HG02885 (cell line): ENCODE measurements around the gene MGA.

Experiments
- ATAC-seq: cut with Tn5 transposase; IDR thresholded peaks from one replicate; pipeline ENCODE4 v1.9.1; 2021; ENCODE audit warnings: mild to moderate bottlenecking; ENCODE audit not compliant: unreplicated experiment, poor library complexity

The MGA gene

DNA sequence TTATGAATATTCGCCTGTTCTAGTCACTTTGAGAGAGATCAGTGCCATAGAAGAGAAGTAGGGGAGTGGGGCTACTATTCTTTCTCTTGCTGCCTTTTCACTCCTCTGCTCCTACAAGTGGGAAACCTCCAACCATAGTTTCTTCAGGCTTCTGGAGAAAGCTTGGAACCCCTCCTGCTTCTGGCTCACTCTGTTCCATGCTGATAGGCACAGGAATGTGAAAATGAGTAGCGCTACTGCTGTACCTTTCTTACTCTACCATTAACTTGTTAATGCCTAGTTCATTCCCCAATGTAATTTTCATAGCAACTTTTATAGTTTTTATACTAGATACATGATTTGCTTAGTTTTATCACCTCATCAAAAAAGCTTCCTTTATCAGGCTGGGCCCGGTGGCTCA lies 141.0 kb downstream of the MGA start:
- no peak for ATAC-seq

DNA sequence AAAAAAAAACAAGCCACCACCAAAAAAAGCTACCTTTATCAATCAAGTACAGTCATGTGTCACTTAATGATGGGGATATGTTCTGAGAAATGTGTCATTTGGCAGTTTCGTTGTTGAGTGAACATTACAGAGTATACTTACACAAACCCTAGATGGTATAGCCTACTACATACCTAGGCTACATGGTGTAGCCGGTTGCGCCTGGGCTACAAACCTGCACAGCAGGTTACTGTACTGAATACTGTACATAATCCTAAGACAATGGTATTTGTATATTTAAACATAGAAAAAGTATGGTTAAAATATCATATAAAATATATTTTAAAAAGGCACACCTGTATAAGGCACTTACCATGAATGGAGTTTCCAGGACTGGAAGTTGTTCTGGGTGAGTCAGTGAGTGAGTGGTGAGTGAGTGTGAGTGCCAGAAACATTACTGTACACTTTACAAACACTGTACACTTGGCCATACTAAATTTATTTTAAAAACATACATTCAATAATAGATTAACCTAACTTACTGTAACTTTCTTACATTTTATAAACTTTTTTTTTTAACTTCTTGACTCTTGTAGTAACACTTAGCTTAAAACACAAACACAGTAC lies 141.7 kb downstream of the MGA start:
- no peak for ATAC-seq

DNA sequence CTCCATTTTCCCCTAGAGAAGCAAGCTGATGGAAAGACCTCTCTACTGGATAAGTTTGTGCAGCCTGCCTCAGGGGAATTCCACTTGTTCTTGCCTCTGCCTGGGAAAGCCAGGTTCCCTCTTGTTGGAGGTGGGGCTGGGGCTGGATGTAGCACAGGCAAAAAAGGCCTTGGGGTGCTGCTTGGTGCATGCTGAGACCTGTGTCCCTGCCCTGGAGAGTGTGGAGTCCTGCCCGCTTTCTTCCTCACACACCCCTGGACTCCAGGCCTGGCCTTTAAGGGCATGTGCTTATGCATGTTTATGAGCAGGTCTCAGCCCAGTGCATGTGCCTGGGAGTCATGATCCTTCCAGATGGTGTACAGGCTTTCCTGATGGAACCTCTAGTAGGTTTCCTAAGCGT lies 144.2 kb downstream of the MGA start:
- no peak for ATAC-seq

DNA sequence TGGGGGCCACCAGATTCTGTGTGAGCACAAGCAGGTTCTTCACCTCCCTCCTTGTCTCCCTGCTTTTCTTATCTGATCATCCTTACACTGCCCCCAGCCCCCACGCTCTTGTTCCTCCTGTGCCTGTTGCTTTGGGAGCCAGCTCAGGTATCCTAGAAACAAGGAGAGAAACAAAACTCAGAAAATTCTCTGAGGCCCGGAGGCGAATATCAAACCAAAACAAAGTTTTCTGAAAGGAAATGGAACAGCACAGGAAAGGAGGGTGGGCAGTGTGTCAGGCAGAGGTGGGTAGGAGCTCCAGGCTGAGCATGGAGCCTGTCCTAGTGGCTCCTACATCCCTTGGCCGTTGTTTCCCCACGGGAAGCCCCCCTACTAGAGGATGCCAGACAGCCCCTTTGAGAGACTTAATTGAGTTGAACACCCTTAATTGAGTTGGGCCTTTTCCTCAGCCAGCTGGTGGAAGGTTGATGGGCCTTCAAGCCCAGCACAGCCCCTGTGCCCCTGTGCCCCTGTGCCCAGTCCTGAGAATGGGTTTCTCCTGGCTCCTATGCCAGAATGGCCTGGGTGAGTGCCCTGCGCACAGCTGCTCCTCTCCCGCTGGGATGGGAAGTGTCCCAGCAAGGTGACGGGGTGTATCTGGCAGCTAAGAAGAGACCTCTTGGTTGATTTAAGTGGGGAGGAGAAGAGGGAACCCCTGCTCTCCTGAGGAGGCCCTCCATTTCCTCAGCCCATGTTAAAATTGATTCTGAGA lies 144.9 kb downstream of the MGA start:
- no peak for ATAC-seq

DNA sequence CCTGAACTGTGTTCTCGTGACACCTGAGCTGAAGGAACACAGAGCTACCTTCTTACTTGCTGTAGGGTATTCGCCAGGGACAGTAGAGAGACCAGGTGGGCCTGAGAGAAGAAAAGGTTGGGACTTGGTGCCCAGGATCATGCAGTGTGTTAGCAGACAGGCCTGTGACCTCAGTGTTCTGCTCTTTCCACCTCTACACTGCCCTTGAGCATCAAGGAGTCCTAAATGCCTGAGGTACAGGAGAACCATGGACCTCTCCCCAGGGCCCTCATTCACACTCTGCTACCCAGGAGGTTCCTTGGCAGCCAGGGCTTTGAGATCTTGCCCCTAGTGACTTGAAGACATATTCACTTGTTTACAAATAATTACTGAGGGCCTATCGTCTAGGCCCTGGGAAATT lies 145.5 kb downstream of the MGA start:
- no peak for ATAC-seq

DNA sequence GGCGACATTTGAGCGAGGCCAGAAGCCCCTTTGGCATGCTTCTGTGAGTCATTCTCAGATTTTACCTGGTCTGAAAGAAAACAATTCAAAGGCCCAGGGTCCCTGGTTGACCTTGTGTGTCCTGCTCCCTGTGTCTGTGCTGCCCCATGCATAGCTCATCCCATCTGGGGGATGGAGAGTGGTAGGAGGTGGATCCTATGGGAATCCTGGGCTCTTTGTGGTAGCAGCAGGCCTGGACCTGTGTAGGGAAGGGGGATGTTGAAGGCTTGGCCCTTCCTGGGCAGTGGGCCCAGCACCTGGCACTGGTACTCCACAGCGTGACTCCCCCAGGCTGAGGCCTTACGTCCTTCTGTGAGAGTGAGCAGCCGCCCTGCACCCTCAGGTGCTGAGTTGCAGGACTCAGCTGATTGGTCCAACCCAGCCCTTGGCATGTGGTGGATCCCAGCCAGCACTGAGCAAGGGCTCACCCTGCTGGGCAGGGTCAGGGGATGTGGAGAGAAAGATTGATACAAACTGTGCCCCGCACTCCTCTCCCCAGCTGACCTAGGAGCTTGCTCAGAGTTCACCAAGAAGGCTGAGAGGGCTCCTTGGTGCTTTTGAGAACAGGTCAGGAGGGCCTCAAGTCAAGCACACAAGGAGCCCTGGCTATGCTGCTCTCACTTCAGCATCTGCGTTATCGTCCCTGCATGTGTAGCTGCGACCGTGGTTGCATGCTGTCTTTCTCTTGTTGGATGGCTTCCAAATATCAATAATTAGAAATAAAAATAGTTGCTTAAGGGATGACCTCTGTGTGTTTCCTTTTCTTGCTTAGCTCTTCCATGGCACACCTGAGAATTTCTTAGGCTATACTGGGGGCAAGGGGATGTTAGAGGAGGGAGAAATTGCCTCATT lies 146.3 kb downstream of the MGA start:
- no peak for ATAC-seq

DNA sequence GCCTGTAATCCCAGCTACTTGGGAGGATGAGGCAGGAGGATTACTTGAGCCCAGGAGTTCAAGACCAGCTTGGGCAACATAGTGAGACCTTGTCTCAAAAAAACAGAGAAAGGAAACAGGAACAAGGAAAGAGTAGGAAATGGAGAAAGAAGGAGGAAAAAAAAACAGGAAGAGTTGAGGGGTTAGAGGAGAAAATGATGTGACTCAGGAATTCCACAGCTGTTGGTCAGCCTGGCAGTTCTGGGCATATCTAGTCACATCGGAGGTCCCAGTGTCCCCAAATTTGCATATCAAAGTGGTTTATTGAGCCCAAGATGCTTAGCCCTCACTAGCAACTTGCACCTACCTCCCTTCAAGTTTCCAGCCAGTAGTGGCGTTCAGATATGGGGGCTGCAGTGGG lies 148.9 kb downstream of the MGA start:
- no peak for ATAC-seq

DNA sequence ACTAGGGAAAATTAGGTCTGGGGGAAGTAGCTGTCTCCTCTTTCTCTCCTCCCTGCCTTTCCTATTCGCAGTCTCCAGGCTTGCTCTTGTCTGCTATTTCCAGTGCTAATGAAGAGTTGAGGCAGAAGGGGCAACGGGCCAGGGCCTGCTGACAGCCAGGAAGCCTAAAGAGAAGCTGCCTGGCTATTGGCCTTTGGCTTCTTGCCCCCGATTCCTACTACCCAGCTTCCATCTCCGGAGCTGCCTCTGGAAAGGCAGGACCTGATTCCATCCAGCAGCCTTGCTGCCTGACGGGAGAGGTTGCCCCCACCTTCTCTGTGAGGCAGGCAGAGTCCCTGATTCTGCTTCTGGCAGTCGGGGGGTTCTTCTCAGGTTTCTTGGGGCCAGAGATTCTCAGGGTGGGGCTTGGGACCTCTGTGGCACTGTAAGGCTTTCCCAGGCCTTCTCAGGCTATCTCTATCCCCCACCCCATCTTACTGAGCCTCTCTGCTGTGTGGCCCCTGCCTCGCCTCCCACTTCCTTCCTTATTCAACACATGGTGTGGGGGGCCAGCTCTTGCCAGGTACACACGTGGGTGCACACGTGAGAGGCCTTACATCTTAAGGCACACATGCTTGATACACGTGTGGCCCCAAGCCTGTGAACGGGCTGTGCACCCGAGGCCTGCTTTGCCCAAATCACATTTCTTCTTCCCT lies 149.5 kb downstream of the MGA start:
- no peak for ATAC-seq

DNA sequence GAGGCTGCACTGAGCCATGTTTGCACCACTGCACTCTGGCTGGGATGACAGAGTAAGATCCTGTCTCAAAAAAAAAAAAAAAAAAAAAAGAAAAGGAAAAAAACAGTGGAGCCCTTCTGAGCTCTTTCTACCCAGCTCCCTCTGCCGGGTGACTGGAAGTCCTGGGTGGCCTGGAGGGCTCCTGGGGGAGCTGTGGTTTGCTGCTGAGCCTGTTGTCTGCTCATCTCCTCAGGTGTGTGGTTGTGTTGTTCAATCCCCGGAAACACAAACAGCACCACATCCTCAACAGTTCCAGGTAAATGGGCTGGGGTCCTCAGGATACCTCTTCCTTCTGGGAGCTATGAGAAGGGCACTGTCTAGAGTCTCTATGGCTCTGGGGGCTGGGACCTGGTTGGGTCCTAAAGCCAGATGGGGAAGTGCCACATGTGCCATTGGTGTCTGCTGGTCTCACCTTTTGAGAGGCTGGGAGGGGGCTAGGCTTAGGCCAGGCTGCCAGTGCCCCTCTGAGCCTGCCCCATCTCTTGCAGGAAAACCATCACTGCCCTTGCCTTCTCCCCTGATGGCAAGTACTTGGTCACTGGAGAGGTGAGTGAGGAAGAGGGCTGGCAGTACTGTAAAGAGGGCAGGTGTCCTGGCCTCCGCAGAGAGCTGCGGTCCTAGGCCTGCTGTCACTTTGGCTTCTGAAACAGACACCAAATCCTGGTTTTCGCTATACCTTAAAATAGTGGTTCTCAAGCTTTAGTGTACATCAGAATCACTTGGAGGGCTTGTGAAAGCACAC lies 150.6 kb downstream of the MGA start:
- ATAC-seq: no peak

DNA sequence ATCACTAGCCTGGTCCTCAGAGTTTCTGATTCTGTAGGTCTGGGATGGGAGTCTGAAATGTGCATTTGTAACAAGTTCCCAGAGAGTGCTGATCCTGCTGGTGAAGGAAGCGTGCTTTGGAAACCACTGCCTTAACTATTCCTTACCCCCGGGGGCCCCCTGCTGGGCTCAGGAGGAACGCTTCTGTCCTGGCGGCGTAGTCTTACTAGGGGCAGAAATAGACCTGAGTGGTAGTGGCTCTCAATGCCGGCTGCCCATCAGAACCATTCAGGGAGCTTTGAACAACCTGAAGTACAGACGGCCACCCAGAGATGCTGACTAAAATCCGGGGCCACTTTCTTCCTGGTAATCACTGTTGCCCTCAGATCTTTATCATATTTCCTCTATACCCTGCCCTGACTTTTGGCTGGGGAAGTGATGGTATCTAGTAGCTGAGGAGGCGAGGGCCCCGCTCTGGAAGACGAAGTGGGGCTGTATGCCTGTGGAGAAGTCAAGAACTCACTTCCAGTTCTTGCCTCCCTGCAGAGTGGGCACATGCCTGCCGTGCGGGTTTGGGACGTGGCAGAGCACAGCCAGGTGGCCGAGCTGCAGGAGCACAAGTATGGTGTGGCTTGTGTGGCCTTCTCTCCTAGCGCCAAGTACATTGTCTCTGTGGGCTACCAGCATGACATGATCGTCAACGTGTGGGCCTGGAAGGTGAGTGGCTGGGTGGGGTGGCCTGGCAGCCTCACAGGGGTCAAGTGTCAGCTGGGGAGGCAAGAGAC lies 151.4 kb downstream of the MGA start:
- no peak for ATAC-seq

DNA sequence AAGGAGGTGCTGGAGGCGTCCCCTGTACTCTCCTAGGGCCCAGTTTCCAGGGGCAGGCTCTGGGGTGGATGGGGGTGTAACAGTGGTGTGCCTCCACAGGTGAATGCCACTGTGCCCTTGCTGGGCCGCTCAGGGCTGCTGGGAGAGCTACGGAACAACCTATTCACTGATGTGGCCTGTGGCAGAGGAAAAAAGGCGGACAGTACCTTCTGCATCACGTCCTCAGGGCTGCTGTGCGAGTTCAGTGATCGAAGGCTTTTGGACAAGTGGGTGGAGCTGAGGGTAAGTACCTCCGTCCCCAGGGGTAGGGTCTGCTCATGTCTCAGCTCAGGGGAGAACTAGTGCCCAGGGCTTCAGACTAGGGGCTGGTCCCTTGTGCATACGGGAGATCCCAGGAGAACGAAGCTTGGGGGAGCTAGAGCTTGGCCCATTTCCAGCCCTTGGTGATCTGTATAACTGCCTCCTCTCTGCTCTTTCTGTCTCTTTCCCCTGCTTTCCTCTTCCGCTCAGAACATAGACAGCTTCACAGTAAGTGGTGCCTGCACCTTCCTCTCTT lies 152.7 kb downstream of the MGA start:
- no peak for ATAC-seq

DNA sequence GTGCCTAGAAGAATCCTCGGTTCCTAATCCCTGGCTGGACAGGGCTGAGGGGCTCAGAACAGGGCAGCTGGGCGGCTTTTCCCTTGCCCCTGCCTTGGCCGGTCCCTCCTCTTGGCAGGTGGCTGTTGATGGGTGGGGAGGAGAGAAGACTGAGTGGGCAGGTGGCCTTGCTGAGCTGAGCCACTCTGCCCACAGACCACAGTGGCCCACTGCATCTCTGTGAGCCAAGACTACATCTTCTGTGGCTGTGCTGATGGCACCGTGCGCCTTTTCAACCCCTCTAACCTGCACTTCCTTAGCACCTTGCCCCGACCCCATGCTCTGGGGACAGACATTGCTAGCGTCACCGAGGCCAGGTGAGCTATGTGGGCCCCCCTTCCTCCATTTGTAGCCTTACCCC lies 153.2 kb downstream of the MGA start:
- no peak for ATAC-seq

DNA sequence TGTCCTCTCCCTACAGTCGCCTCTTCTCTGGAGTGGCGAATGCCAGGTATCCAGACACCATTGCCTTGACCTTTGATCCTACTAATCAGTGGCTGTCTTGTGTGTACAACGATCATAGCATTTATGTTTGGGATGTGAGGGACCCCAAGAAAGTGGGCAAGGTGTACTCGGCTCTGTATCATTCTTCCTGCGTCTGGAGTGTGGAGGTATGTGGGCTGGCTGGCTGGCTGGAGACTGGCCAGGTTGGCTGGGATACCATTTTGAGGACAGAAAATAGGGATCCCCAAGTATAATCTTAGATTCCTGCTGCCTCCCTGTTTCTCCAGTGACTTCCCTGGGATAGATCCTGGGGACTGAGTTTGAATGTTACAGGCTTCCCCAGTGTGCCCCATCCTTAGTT lies 154.3 kb downstream of the MGA start:
- no peak for ATAC-seq

DNA sequence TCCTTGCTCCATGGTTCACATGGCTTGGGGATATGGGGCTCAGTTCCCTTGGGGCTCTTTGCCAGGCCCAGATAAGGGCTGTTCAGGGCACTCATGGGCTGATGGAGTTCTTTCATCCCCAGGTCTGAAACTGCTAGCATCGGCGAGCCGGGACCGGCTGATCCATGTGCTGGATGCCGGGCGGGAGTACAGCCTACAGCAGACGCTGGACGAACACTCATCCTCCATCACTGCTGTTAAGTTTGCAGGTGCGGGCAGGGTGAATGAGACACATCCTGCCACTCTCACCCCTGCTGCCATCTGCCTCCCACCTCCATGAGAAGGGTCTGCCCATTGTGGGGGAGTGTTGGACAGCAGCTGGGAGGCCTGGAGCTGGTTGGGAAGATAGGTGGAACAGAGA lies 156.6 kb downstream of the MGA start:
- ATAC-seq: no peak

DNA sequence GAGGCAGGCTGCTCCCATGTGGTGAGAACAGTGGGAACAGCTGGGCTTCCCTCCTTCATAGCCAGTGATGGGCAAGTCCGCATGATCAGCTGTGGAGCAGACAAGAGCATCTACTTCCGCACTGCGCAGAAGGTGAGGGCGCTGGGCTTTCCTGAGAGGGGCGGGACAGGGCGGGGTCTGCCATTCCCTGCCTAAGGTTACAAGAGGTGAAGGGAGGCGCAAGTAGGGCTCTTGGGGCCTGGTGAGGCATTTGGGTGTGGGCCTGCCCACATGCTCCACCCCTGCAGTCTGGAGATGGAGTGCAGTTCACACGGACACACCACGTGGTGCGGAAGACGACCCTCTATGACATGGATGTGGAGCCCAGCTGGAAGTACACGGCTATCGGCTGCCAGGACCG lies 157.1 kb downstream of the MGA start:
- no peak for ATAC-seq

DNA sequence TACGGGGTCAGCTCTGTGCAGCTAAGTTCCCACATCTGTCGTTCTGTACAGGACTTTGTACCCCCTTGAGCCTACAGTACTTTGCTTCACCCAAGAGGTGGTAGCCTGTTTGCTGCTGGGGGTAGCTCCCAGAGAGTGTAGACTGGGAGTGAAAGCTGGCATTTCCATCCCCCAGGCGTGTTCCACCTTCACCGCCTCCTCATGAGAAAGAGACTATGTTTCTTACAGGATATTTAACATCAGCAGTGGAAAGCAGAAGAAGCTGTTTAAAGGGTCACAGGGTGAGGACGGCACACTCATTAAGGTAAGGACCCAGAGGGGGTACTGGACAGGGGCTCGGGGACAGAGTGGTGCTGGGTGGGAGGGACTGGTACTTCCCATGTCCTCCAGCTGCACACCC lies 157.6 kb downstream of the MGA start:
- ATAC-seq: no peak

DNA sequence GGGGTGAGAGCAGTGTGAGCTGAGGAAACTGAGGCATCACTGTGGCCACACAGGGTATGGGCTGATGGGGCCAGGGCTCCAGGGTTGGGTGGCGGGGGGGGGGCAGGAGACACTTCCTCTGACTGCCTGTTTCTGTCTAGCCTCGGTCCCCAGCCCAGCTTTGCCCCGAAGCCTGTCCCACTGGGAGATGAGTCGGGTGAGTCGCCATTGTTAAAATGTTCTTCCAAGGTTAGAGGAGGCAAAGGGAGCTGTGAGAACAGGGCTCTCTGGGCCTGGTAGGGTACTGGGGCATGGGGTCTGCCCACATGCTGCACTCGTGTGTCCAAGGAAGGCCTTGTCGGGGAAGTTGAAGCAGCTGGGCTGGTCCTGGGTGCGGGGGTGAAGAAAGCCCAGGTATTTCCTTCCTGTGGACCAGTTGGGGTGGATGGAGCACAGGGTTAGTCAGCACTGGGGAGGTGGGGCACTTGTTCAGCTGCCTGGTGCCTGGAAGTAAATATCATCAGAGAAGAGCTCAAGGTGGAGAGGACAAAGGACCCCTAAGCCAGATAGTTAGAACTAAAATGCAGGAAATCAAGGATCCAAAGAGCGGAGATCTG lies 159.3 kb downstream of the MGA start:
- ATAC-seq: no peak

DNA sequence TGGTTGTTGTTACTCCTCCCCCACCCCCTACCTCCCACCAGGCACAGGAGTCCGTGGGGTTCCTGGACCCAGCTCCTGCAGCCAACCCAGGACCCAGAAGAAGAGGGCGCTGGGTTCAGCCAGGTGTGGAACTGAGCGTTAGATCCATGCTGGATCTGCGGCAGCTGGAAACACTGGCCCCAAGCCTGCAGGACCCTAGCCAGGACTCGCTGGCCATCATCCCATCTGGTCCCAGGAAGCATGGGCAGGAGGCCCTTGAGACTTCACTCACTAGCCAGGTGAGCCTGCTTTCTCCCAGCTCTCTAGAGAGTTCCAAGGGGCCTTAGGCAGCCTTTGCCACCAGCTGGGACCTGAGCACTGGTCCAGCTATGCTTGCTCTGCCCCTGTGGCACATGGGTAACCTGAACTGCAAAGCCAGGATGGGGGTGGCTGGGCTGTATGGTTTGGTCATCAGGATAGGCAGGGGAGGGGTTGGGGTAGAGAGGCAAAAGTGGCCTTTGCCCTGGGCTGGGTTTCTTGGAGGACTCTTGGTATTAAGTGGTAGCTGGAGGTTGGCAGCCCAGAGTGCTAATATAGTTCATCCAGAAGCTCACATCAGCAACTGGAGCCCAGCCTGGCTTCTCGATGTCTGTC lies 160.7 kb downstream of the MGA start:
- no peak for ATAC-seq
